Common myeloid progenitor, CD34-positive (primary cell): Measurements from ENCODE around the gene SLC1A1.

ENCODE experiments used
- CTCF ChIA-PET: fragments of 350-600 bp; sonication (Branson Sonifier 250); formaldehyde crosslinking; loops from one replicate; lab custom pipeline; 2021; ENCODE audit warnings: antibody characterized with exemption; lab: Charles Lee
- POLR2A ChIA-PET: fragments of 350-600 bp; sonication (Branson Sonifier 250); formaldehyde crosslinking; loops from one replicate; lab custom pipeline; 2021; ENCODE audit warnings: antibody characterized with exemption; lab: Charles Lee
- DNase-seq, 3 donors: peaks; one replicate each; pipeline versions ENCODE4 v3.0.0 to v3.0.0-alpha.2; 2013
- H3K27ac ChIP-seq, 2 experiments: 1 replicate in 1 of 2; 2 replicates in 1 of 2; pipeline ENCODE4 v1.7.0; 2013; ENCODE audit warnings: inconsistent platforms in 2 of 2, low read length in 2 of 2, mild to moderate bottlenecking in 2 of 2, low read depth in 1 of 2, moderate library complexity in 1 of 2; ENCODE audit not compliant: severe bottlenecking in 2 of 2, insufficient read depth in 1 of 2, poor library complexity in 1 of 2
- H3K27me3 ChIP-seq, 5 experiments: replicated peaks in 2 of 5; 1 replicate in 3 of 5; 2 replicates in 2 of 5; pipeline versions ENCODE4 v1.6.1 to v1.7.0; 2013; ENCODE audit warnings: low read length in 4 of 5, mild to moderate bottlenecking in 2 of 5, moderate library complexity in 2 of 5, inconsistent platforms in 1 of 5; ENCODE audit not compliant: insufficient read depth in 5 of 5, control insufficient read depth in 4 of 5
- H3K36me3 ChIP-seq, 4 experiments: 1 replicate in 2 of 4; 2 replicates in 2 of 4; pipeline versions ENCODE4 v1.6.1 to v1.7.0; 2013; ENCODE audit warnings: low read length in 3 of 4, control low read depth in 1 of 4, mild to moderate bottlenecking in 1 of 4; ENCODE audit not compliant: control insufficient read depth in 4 of 4, insufficient read depth in 4 of 4
- H3K4me1 ChIP-seq, 4 experiments: 1 replicate in 3 of 4; 2 replicates in 1 of 4; pipeline versions ENCODE4 v1.6.1 to v1.7.1; 2013; ENCODE audit warnings: low read length in 3 of 4, mild to moderate bottlenecking in 3 of 4, control low read depth in 1 of 4, inconsistent platforms in 1 of 4, moderate library complexity in 1 of 4; ENCODE audit not compliant: control insufficient read depth in 4 of 4, insufficient read depth in 4 of 4; ENCODE audit errors: control extremely low read depth in 1 of 4
- H3K4me3 ChIP-seq, 7 experiments: 1 replicate in 4 of 7; 2 replicates in 3 of 7; pipeline versions ENCODE4 v1.5.1 to v1.7.0; 2013; ENCODE audit warnings: mild to moderate bottlenecking in 7 of 7, low read length in 6 of 7, moderate library complexity in 6 of 7, inconsistent platforms in 2 of 7, low read depth in 2 of 7, control low read depth in 1 of 7; ENCODE audit not compliant: insufficient read depth in 4 of 7, control insufficient read depth in 1 of 7; ENCODE audit errors: extremely low read depth in 1 of 7
- H3K9me3 ChIP-seq, 5 experiments: 1 replicate in 4 of 5; 2 replicates in 1 of 5; pipeline versions ENCODE4 v1.6.1 to v1.7.1; 2013; ENCODE audit warnings: low read length in 4 of 5, mild to moderate bottlenecking in 2 of 5, inconsistent platforms in 1 of 5, low read depth in 1 of 5, moderate library complexity in 1 of 5; ENCODE audit not compliant: control insufficient read depth in 4 of 5, insufficient read depth in 2 of 5; ENCODE audit errors: control extremely low read depth in 1 of 5
- WGBS: methylation state at CpG from one replicate; pipeline ENCODE4 v1.1.5; 2013; ENCODE audit not compliant: insufficient coverage; 5-methylcytosine and 5-hydroxymethylcytosine counted together

SLC1A1 gene

GRCh38 chr9:4581035-4581760 is 90.9 kb downstream of the SLC1A1 start:
- H3K4me3 ChIP-seq, result no peak overlapping the region
- ChIA-PET CTCF (no interaction called here), POLR2A (no interaction called here)
- H3K27ac ChIP-seq, result no peak overlapping the region
- peaks cover 0 to 9% (median 6%) of the 10 kb centered on the region in 5 experiments for H3K27me3 ChIP-seq
- H3K4me1 ChIP-seq, result no peaks in the 10 kb centered on the region
- no peak for DNase-seq
- H3K36me3 ChIP-seq, result no peaks in the 10 kb centered on the region
- 100% methylated on average over 1 of the region's 2 CpGs for WGBS
- H3K9me3 ChIP-seq, result no peaks in the 10 kb centered on the region

DNA sequence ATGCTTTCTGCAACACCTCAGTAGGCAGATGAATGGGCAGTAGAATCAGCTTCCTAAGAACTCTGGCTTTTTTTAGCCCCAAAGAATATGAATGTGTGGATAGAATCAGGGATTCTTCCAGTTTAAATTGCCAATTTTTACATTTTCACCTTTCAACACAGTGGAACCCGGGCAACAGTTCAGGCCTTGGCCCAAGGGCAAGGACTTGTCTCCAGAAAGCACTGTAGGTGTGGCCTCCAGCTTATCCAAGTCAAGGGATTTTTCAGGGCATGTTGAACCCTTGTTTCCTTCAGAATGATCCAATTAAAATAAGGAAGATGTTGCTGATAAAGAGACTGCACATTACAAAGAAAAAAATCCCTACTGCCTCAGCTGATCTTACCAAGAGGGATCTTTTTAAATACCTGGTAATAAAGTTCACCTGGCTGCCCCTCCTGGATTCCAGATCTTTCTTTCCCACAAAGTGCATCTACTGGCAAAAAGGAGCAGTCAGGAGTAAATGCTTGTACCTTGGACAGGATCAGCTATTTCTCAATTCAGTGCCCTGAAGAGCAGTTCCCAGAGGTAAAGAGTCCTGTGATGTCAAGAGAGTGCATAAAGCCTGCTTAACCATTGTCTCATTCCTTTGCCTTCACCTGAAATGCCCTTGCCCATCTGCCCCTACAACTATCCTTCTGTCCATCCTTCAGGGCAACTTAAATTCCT is 91.7 kb downstream of the SLC1A1 start:
- H3K9me3 ChIP-seq, result no peaks in the 10 kb centered on the region
- H3K36me3 ChIP-seq, result no peaks in the 10 kb centered on the region
- DNase-seq, result no peak
- peaks cover 0 to 6% (median 1%) of the 10 kb centered on the region in 5 experiments for H3K27me3 ChIP-seq
- H3K4me1 ChIP-seq, result no peaks in the 10 kb centered on the region
- H3K27ac ChIP-seq, result no peak overlapping the region
- POLR2A ChIA-PET, result no interaction called here
- no peak overlapping the region for H3K4me3 ChIP-seq
- CTCF ChIA-PET, result no interaction called here
- whole genome bisulfite sequencing, result 80% methylated on average over 1 of the region's 1 CpG

DNA sequence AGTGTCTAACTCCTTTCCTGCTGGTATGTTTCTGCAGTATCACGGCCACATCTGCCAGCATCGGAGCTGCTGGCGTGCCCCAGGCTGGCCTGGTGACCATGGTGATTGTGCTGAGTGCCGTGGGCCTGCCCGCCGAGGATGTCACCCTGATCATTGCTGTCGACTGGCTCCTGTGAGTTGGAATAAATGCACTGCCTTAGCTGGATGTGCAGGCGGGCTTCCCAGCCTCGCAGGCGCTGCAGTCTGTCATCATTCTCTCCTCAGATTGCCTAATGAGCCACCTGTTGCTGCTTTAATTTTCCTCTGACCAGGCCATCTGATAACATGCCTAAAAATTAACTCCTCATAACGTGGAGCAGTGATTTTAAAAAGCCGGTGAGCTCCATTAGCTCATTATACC is 92.7 kb downstream of the SLC1A1 start:
- no peak for DNase-seq
- no peaks in the 10 kb centered on the region for H3K4me1 ChIP-seq
- whole genome bisulfite sequencing, result 98% methylated on average over 8 of the region's 12 CpGs
- H3K36me3 ChIP-seq, result no peaks in the 10 kb centered on the region
- CTCF ChIA-PET, result no interaction called here
- H3K27me3 ChIP-seq, result peaks cover 0 to 6% (median 0%) of the 10 kb centered on the region in 5 experiments
- no peaks in the 10 kb centered on the region for H3K9me3 ChIP-seq
- POLR2A ChIA-PET, result no interaction called here
- H3K27ac ChIP-seq, result no peak overlapping the region
- no peak overlapping the region for H3K4me3 ChIP-seq

DNA sequence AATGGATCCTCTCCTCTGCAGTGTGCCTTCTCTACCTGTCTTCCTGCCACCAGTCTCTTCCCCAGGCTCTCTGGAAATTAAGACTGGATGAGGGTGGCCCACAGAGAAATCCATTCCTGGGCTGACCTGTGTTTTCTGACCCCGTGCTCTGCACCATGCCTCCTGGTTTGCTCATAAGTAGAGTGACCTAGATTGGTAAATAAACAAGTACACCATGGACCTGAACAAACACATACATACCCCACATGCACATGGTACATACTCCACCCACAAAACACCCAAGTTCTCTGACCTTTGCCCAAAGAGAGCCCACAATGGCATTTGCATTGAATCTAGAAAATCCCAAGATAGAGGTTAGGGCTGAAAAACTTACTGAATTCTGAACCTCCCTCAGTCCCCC is 94.4 kb downstream of the SLC1A1 start:
- Histone ChIP-seq H3K9me3 (no peaks in the 10 kb centered on the region), H3K36me3 (no peaks in the 10 kb centered on the region), H3K27me3 (peaks cover 0 to 6% (median 0%) of the 10 kb centered on the region in 5 experiments), H3K4me3 (no peak overlapping the region), H3K4me1 (no peaks in the 10 kb centered on the region), H3K27ac (no peak overlapping the region)
- POLR2A ChIA-PET, result no interaction called here
- no peak for DNase-seq
- no CpG with 5 or more reads among the region's 1 CpG for WGBS
- CTCF ChIA-PET, result no interaction called here

GRCh38 chr9:4585135-4585534 is 94.9 kb downstream of the SLC1A1 start:
- Histone ChIP-seq H3K27ac (no peak overlapping the region), H3K4me1 (no peaks in the 10 kb centered on the region), H3K27me3 (peaks cover 0 to 6% (median 0%) of the 10 kb centered on the region in 5 experiments), H3K36me3 (no peaks in the 10 kb centered on the region), H3K9me3 (no peaks in the 10 kb centered on the region), H3K4me3 (no peak overlapping the region)
- ChIA-PET POLR2A (no interaction called here), CTCF (no interaction called here)
- no peak for DNase-seq
- WGBS, result 96% methylated on average over 4 of the region's 5 CpGs

- 100% methylated on average over 2 of the region's 2 CpGs for WGBS
- ChIA-PET CTCF (interaction anchor here (1.0 to 1.3 kb wide), 2 partner anchors 12 to 15 kb away, joined by 3 read pairs; no protein-coding TSS in a partner anchor), POLR2A (no interaction called here)
- Histone ChIP-seq H3K27ac (no peak overlapping the region), H3K27me3 (peaks cover 0 to 8% (median 3%) of the 10 kb centered on the region in 5 experiments), H3K36me3 (no peaks in the 10 kb centered on the region), H3K9me3 (no peaks in the 10 kb centered on the region), H3K4me3 (no peak overlapping the region), H3K4me1 (no peaks in the 10 kb centered on the region)
- no peak for DNase-seq
Measured at GRCh38 chr9:4588721-4589120, 98.5 kb downstream of the SLC1A1 start.

- WGBS, result 98% methylated on average over 7 of the region's 8 CpGs
- H3K9me3 ChIP-seq, result no peaks in the 10 kb centered on the region
- H3K27me3 ChIP-seq, result peaks cover 0 to 9% (median 0%) of the 10 kb centered on the region in 5 experiments
- H3K4me1 ChIP-seq, result no peaks in the 10 kb centered on the region
- H3K27ac ChIP-seq, result no peak overlapping the region
- CTCF ChIA-PET, result no interaction called here
- H3K4me3 ChIP-seq, result no peak overlapping the region
- no peak for DNase-seq
- no peaks in the 10 kb centered on the region for H3K36me3 ChIP-seq
- POLR2A ChIA-PET, result no interaction called here
Measured at GRCh38 chr9:4590430-4591122, 100.3 kb downstream of the SLC1A1 start.
